Mesothelial cell of epicardium (in vitro differentiated cells): ENCODE data around the gene STAMBP. TPM values are rescaled to one million over a fixed set of nuclear protein-coding genes. Genes with fewer than 3 reads are reported as not detected.

ENCODE experiments used
- DNase-seq, 2 experiments: peaks; one replicate each; pipeline ENCODE4 v3.0.0; 2021; ENCODE audit warnings: low spot score in 2 of 2; ENCODE audit not compliant: unreplicated experiment in 2 of 2
- H3K27ac Mint-ChIP-seq: 2 replicates; pipeline ENCODE4 v1.8.0; 2021; ENCODE audit warnings: mixed read lengths
- H3K27me3 Mint-ChIP-seq: 2 replicates; pipeline ENCODE4 v1.8.0; 2021; ENCODE audit warnings: low read depth, mixed read lengths
- H3K36me3 Mint-ChIP-seq: 2 replicates; pipeline ENCODE4 v1.8.0; 2021; ENCODE audit warnings: mixed read lengths
- H3K4me1 Mint-ChIP-seq: 2 replicates; pipeline ENCODE4 v1.8.0; 2021; ENCODE audit warnings: mixed read lengths
- H3K4me3 Mint-ChIP-seq: 2 replicates; pipeline ENCODE4 v1.8.0; 2021; ENCODE audit warnings: mild to moderate bottlenecking, moderate library complexity, mixed read lengths
- H3K9me3 Mint-ChIP-seq: 2 replicates; pipeline ENCODE4 v1.8.0; 2021; ENCODE audit warnings: mixed read lengths
- CTCF ChIP-seq: fragments of 200-600 bp; sonication (generic); IDR thresholded peaks from one replicate; pipeline ENCODE4 v1.5.0; 2021; ENCODE audit warnings: antibody characterized with exemption; ENCODE audit not compliant: unreplicated experiment
- total RNA-seq: library from RNA; stranded (reverse); gene quantifications from 3 replicates; pipeline ENCODE4 v1.2.1, GENCODE V29; 2021

The STAMBP gene
- total RNA-seq, 1 donor from 2014 or later, result 33.2 TPM

- Mint-ChIP-seq H3K4me3 (no peak overlapping the region), H3K36me3 (peaks cover 30% of the 10 kb centered on the region), H3K4me1 (no peaks in the 10 kb centered on the region), H3K27ac (no peak overlapping the region), H3K9me3 (no peaks in the 10 kb centered on the region), H3K27me3 (no peaks in the 10 kb centered on the region)
- TF ChIP-seq CTCF, result no peak
- no peak for DNase-seq
Observed at GRCh38 chr2:73850009-73850408, 21.2 kb downstream of the STAMBP start.

- no peak for TF ChIP-seq CTCF
- H3K27me3 Mint-ChIP-seq, result no peaks in the 10 kb centered on the region
- H3K4me1 Mint-ChIP-seq, result no peaks in the 10 kb centered on the region
- H3K4me3 Mint-ChIP-seq, result no peak overlapping the region
- H3K27ac Mint-ChIP-seq, result no peak overlapping the region
- no peak for DNase-seq
- no peaks in the 10 kb centered on the region for H3K9me3 Mint-ChIP-seq
- H3K36me3 Mint-ChIP-seq, result peaks cover 36% of the 10 kb centered on the region
Observed at GRCh38 chr2:73851274-73851673, 22.5 kb downstream of the STAMBP start.

- Mint-ChIP-seq H3K4me3 (no peak overlapping the region), H3K27me3 (no peaks in the 10 kb centered on the region), H3K27ac (no peak overlapping the region), H3K36me3 (peaks cover 39% of the 10 kb centered on the region), H3K9me3 (no peaks in the 10 kb centered on the region), H3K4me1 (no peaks in the 10 kb centered on the region)
- no peak for TF ChIP-seq CTCF
- no peak for DNase-seq
Observed at GRCh38 chr2:73852020-73852419, 23.3 kb downstream of the STAMBP start.

GRCh38 chr2:73855526-73855925 lies 26.8 kb downstream of the STAMBP start:
- Mint-ChIP-seq H3K4me1 (no peaks in the 10 kb centered on the region), H3K9me3 (no peaks in the 10 kb centered on the region), H3K4me3 (no peak overlapping the region), H3K27ac (no peak overlapping the region), H3K36me3 (peaks cover 44% of the 10 kb centered on the region), H3K27me3 (no peaks in the 10 kb centered on the region)
- DNase-seq, result no peak
- no peak for TF ChIP-seq CTCF

- peaks cover 44% of the 10 kb centered on the region for H3K36me3 Mint-ChIP-seq
- H3K27ac Mint-ChIP-seq, result no peak overlapping the region
- no peak overlapping the region for H3K4me3 Mint-ChIP-seq
- no peaks in the 10 kb centered on the region for H3K27me3 Mint-ChIP-seq
- DNase-seq, result no peak
- no peak for TF ChIP-seq CTCF
- H3K4me1 Mint-ChIP-seq, result no peaks in the 10 kb centered on the region
- H3K9me3 Mint-ChIP-seq, result no peaks in the 10 kb centered on the region
Observed at GRCh38 chr2:73856214-73856613, 27.5 kb downstream of the STAMBP start.
